HepG2 (cell line): Measurements from ENCODE around the gene TMEM107. TPM values are rescaled to one million over a fixed set of nuclear protein-coding genes. Genes with fewer than 3 reads are reported as not detected.

Experiments
- CCAR2 ChIP-seq: fragments of 200-400 bp; formaldehyde crosslinking; optimal IDR thresholded peaks from 2 replicates; pipeline ENCODE3; 2018; ENCODE audit warnings: low read depth, mild to moderate bottlenecking, low read length, moderate library complexity
- ETV5 ChIP-seq: IDR thresholded peaks from 2 replicates; pipeline ENCODE4 v1.6.1; 2018; ENCODE audit warnings: missing biosample characterization, missing genetic modification reagents, inconsistent platforms, borderline replicate concordance
- FOXM1 ChIP-seq: sonication (generic); formaldehyde crosslinking; IDR thresholded peaks from 2 replicates; pipeline ENCODE4 v1.5.0; 2020; ENCODE audit warnings: missing genetic modification reagents
- FOXO1 ChIP-seq: sonication (generic); formaldehyde crosslinking; IDR thresholded peaks from 2 replicates; pipeline ENCODE4 v1.4.0; 2020; ENCODE audit warnings: missing genetic modification reagents
- MAFF ChIP-seq: IDR thresholded peaks from 2 replicates; pipeline ENCODE4 v1.6.1; 2011; ENCODE audit warnings: low read depth, low read length, improper control_type of control experiment
- MXD4 ChIP-seq: IDR thresholded peaks from 2 replicates; pipeline ENCODE4 v1.6.1; 2016; ENCODE audit warnings: mild to moderate bottlenecking, missing biosample characterization, missing genetic modification reagents
- NPAS2 ChIP-seq: sonication (generic); formaldehyde crosslinking; IDR thresholded peaks from 2 replicates; pipeline ENCODE4 v1.8.0; 2022; ENCODE audit warnings: mild to moderate bottlenecking, missing genetic modification reagents, borderline replicate concordance
- POLR2AphosphoS2 ChIP-seq: IDR thresholded peaks from 2 replicates; pipeline ENCODE4 v1.6.1; 2011; ENCODE audit warnings: low read depth, low read length, improper control_type of control experiment
- SCMH1 ChIP-seq: sonication (generic); formaldehyde crosslinking; IDR thresholded peaks from 2 replicates; pipeline ENCODE4 v1.9.0; 2021; ENCODE audit warnings: missing genetic modification reagents, mild to moderate bottlenecking, borderline replicate concordance
- SIN3A ChIP-seq: IDR thresholded peaks from 2 replicates; pipeline ENCODE4 v1.6.1; 2011; ENCODE audit warnings: low read depth, mild to moderate bottlenecking, control low read depth, low read length, borderline replicate concordance
- SUZ12 ChIP-seq: fragments of 150-350 bp; IDR thresholded peaks from 2 replicates; pipeline ENCODE4 v1.6.1; 2014; ENCODE audit warnings: low read depth, low read length
- ZNF451 ChIP-seq: sonication (generic); formaldehyde crosslinking; IDR thresholded peaks from 2 replicates; pipeline ENCODE4 v1.5.0; 2020; ENCODE audit warnings: mild to moderate bottlenecking, missing genetic modification reagents
- ZNF703 ChIP-seq: sonication (generic); formaldehyde crosslinking; IDR thresholded peaks from 2 replicates; pipeline ENCODE4 v1.5.1; 2020; ENCODE audit warnings: missing genetic modification reagents, mild to moderate bottlenecking, moderate library complexity, borderline replicate concordance
- ZNF766 ChIP-seq: sonication (generic); formaldehyde crosslinking; IDR thresholded peaks from 2 replicates; pipeline ENCODE4 v1.5.0; 2020; ENCODE audit warnings: missing genetic modification reagents, borderline replicate concordance
- ZNF776 ChIP-seq: sonication (generic); formaldehyde crosslinking; IDR thresholded peaks from 2 replicates; pipeline ENCODE4 v1.4.0; 2020; ENCODE audit warnings: mild to moderate bottlenecking, missing genetic modification reagents
- ZSCAN20 ChIP-seq: sonication (generic); formaldehyde crosslinking; IDR thresholded peaks from 2 replicates; pipeline ENCODE4 v1.4.0; 2020; ENCODE audit warnings: missing genetic modification reagents, mild to moderate bottlenecking, borderline replicate concordance
- ZSCAN29 ChIP-seq: sonication (generic); formaldehyde crosslinking; conservative IDR thresholded peaks from 2 replicates; pipeline ENCODE4 v1.4.0; 2020; ENCODE audit warnings: mild to moderate bottlenecking, missing genetic modification reagents
- polyA plus RNA-seq, 8 experiments: library from polyadenylated mRNA; depleted of rRNA in 3 of 8; stranded (reverse) in 7 of 8; unstranded in 1 of 8; fragments of >200 nt; fragmentation: Illumina TruSeq in 4 of 8; extraction: Trizol in 4 of 8; gene quantifications; 2 replicates each; pipeline versions ENCODE4 v1.2.1 to v1.2.3, GENCODE V29; 2011 to 2016; ENCODE audit warnings: low read depth in 4 of 8, missing spikeins in 1 of 8, mixed read lengths in 1 of 8; ENCODE audit not compliant: insufficient read depth in 1 of 8
- total RNA-seq, 5 experiments: library from RNA; depleted of rRNA; stranded (reverse); fragments of >200 nt; fragmentation: Illumina TruSeq; extraction: Trizol; gene quantifications; 2 replicates each; pipeline ENCODE4 v1.2.3, GENCODE V29; 2016; ENCODE audit warnings: low read depth in 1 of 5
- TF ChIP-seq, protein P1 (sequence below): fragments of 450-650 bp; IDR thresholded peaks from 2 replicates; pipeline ENCODE4 v1.6.1; 2016
- TF ChIP-seq, protein P2 (sequence below): IDR thresholded peaks from 2 replicates; pipeline ENCODE4 v1.6.1; 2012; ENCODE audit warnings: low read depth, low read length, improper control_type of control experiment
- TF ChIP-seq, protein P3 (sequence below): IDR thresholded peaks from 2 replicates; pipeline ENCODE4 v1.4.0; 2020; ENCODE audit warnings: mild to moderate bottlenecking, missing genetic modification reagents

The TMEM107 gene
- total and polyA plus RNA-seq, 2 of the 13 experiments (the other 11 are each of a cell fraction or from before 2014, with no cell fraction given) = 7.2 to 15.3 TPM

DNA sequence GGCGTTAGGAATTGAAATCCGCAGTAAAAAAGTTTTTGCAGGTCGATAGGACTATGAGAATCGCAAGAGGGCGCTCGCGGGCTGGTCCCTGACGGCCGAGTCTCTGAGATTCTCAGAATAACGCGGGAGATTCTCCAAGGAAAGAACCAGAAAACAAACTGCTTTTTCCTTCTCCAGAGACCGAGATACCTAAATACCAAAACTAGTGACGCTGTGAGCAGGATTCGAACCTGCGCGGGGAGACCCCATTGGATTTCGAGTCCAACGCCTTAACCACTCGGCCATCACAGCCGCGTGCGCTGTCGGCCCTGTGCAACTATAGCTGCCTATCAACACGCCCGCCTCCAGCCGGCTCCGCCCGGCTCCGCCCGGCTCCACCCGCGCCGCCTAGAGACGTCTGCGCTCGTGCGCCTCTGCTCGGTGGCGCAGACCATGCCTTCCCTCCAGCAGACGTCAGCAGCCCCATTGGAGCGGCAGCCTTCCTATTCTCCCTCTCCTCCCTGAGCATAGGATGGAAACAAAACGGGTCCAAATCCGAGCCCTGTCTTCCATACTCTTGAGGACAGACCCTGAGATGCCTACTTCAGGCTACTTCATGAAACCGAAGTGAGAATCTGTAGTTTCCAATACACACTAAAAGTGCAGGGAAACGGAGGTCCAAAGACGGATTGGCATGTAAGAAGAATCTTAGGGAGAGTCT is 37.4 kb downstream of the TMEM107 start (continued):
- TF ChIP-seq CCAR2 (no peak), ZNF776 (CRISPR knock-in tag) (no peak), FOXO1 (peak; percentile 25; the same call in 1 of the 2 replicates), MXD4 (0 out of 2 replicates have a peak, but pooled peaks have one; percentile 31), SUZ12 (no peak), POLR2AphosphoS2 (no peak), ZNF703 (CRISPR knock-in tag) (0 out of 2 replicates have a peak, but pooled peaks have one; percentile 64), FOXM1 (CRISPR knock-in tag) (no peak), ZSCAN29 (peak; percentile 84; the same call in 1 of the 2 replicates), SIN3A (peak; percentile 56; the same call in 1 of the 2 replicates), ETV5 (CRISPR knock-in tag) (no peak; the same call in 1 of the 2 replicates), MAFF (no peak), ZSCAN20 (no peak), ZNF766 (CRISPR knock-in tag) (no peak), NPAS2 (CRISPR knock-in tag) (no peak), ZNF451 (CRISPR knock-in tag) (peak; percentile 84), SCMH1 (CRISPR knock-in tag) (no peak)
- TF ChIP-seq, protein P1, sequence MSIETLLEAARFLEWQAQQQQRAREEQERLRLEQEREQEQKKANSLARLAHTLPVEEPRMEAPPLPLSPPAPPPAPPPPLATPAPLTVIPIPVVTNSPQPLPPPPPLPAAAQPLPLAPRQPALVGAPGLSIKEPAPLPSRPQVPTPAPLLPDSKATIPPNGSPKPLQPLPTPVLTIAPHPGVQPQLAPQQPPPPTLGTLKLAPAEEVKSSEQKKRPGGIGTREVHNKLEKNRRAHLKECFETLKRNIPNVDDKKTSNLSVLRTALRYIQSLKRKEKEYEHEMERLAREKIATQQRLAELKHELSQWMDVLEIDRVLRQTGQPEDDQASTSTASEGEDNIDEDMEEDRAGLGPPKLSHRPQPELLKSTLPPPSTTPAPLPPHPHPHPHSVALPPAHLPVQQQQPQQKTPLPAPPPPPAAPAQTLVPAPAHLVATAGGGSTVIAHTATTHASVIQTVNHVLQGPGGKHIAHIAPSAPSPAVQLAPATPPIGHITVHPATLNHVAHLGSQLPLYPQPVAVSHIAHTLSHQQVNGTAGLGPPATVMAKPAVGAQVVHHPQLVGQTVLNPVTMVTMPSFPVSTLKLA = peak; percentile 53
- TF ChIP-seq, protein P2, sequence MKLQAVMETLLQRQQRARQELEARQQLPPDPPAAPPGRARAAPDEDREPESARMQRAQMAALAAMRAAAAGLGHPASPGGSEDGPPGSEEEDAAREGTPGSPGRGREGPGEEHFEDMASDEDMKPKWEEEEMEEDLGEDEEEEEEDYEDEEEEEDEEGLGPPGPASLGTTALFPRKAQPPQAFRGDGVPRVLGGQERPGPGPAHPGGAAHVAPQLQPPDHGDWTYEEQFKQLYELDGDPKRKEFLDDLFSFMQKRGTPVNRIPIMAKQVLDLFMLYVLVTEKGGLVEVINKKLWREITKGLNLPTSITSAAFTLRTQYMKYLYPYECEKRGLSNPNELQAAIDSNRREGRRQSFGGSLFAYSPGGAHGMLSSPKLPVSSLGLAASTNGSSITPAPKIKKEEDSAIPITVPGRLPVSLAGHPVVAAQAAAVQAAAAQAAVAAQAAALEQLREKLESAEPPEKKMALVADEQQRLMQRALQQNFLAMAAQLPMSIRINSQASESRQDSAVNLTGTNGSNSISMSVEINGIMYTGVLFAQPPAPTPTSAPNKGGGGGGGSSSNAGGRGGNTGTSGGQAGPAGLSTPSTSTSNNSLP = peak; percentile 56; the same call in 1 of the 2 replicates
- TF ChIP-seq, protein P3, sequence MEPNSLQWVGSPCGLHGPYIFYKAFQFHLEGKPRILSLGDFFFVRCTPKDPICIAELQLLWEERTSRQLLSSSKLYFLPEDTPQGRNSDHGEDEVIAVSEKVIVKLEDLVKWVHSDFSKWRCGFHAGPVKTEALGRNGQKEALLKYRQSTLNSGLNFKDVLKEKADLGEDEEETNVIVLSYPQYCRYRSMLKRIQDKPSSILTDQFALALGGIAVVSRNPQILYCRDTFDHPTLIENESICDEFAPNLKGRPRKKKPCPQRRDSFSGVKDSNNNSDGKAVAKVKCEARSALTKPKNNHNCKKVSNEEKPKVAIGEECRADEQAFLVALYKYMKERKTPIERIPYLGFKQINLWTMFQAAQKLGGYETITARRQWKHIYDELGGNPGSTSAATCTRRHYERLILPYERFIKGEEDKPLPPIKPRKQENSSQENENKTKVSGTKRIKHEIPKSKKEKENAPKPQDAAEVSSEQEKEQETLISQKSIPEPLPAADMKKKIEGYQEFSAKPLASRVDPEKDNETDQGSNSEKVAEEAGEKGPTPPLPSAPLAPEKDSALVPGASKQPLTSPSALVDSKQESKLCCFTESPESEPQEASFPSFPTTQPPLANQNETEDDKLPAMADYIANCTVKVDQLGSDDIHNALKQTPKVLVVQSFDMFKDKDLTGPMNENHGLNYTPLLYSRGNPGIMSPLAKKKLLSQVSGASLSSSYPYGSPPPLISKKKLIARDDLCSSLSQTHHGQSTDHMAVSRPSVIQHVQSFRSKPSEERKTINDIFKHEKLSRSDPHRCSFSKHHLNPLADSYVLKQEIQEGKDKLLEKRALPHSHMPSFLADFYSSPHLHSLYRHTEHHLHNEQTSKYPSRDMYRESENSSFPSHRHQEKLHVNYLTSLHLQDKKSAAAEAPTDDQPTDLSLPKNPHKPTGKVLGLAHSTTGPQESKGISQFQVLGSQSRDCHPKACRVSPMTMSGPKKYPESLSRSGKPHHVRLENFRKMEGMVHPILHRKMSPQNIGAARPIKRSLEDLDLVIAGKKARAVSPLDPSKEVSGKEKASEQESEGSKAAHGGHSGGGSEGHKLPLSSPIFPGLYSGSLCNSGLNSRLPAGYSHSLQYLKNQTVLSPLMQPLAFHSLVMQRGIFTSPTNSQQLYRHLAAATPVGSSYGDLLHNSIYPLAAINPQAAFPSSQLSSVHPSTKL (CRISPR knock-in tag) = peak; percentile 83
